Mesendoderm (in vitro differentiated cells): ENCODE results near the gene SYTL5.

Experiments used
- DNase-seq: peaks from one replicate; pipeline ENCODE4 v3.0.0; 2013
- H2AK5ac ChIP-seq: 2 replicates; pipeline ENCODE4 v1.6.1; 2013; ENCODE audit warnings: low read length, inconsistent platforms
- H2BK120ac ChIP-seq: 2 replicates; pipeline ENCODE4 v1.6.1; 2013; ENCODE audit warnings: low read depth, mild to moderate bottlenecking, low read length, moderate library complexity, mixed read lengths
- H2BK15ac ChIP-seq: replicated peaks from 2 replicates; pipeline ENCODE4 v1.6.1; 2013; ENCODE audit warnings: low read depth, mild to moderate bottlenecking, moderate library complexity
- H2BK5ac ChIP-seq: 2 replicates; pipeline ENCODE4 v1.6.1; 2013; ENCODE audit warnings: low read length, inconsistent platforms
- H3K18ac ChIP-seq: 2 replicates; pipeline ENCODE4 v1.6.1; 2013; ENCODE audit warnings: mild to moderate bottlenecking, low read length, mixed read lengths
- H3K23ac ChIP-seq: one replicate; pipeline ENCODE4 v1.6.1; 2013; ENCODE audit warnings: low read length
- H3K27ac ChIP-seq: 2 replicates; pipeline ENCODE4 v1.5.1; 2013; ENCODE audit warnings: low read depth, mild to moderate bottlenecking, inconsistent platforms, low read length, moderate library complexity
- H3K27me3 ChIP-seq: 2 replicates; pipeline ENCODE4 v1.6.1; 2013; ENCODE audit warnings: low read length, control low read depth, mild to moderate bottlenecking, inconsistent platforms; ENCODE audit not compliant: insufficient read depth, poor library complexity
- H3K36me3 ChIP-seq: 2 replicates; pipeline ENCODE4 v1.6.1; 2013; ENCODE audit warnings: low read length, inconsistent platforms; ENCODE audit not compliant: control insufficient read depth, insufficient read depth
- H3K4ac ChIP-seq: one replicate; pipeline ENCODE4 v1.6.1; 2013; ENCODE audit warnings: low read depth, mild to moderate bottlenecking, low read length, moderate library complexity
- H3K4me1 ChIP-seq: 2 replicates; pipeline ENCODE4 v1.6.1; 2013; ENCODE audit warnings: low read depth, low read length, inconsistent platforms; ENCODE audit not compliant: control insufficient read depth
- H3K4me2 ChIP-seq: 2 replicates; pipeline ENCODE4 v1.6.1; 2013; ENCODE audit warnings: low read length
- H3K4me3 ChIP-seq: 2 replicates; pipeline ENCODE4 v1.5.1; 2013; ENCODE audit warnings: mild to moderate bottlenecking, low read length
- H3K56ac ChIP-seq: one replicate; pipeline ENCODE4 v1.6.1; 2013; ENCODE audit warnings: low read length
- H3K79me1 ChIP-seq: 2 replicates; pipeline ENCODE4 v1.6.1; 2013; ENCODE audit warnings: low read length, inconsistent platforms
- H3K79me2 ChIP-seq: 2 replicates; pipeline ENCODE4 v1.6.1; 2013; ENCODE audit warnings: mild to moderate bottlenecking, low read length; ENCODE audit not compliant: control insufficient read depth, insufficient read depth
- H3K9ac ChIP-seq: 2 replicates; pipeline ENCODE4 v1.6.1; 2013; ENCODE audit warnings: low read length, inconsistent platforms
- H4K5ac ChIP-seq: one replicate; pipeline ENCODE4 v1.6.1; 2013; ENCODE audit warnings: low read length
- H4K8ac ChIP-seq: one replicate; pipeline ENCODE4 v1.6.1; 2013; ENCODE audit warnings: low read depth, mild to moderate bottlenecking, control low read depth, low read length, moderate library complexity
- WGBS: extraction: QIAGEN DNeasy Blood & Tissue Kit; methylation state at CpG from one replicate; pipeline ENCODE4 v1.1.7; 2013; ENCODE audit warnings: low lambda C conversion rate, missing lambda C conversion rate; ENCODE audit not compliant: insufficient coverage; ENCODE audit errors: extremely low coverage; 5-methylcytosine and 5-hydroxymethylcytosine counted together

Gene SYTL5

DNA sequence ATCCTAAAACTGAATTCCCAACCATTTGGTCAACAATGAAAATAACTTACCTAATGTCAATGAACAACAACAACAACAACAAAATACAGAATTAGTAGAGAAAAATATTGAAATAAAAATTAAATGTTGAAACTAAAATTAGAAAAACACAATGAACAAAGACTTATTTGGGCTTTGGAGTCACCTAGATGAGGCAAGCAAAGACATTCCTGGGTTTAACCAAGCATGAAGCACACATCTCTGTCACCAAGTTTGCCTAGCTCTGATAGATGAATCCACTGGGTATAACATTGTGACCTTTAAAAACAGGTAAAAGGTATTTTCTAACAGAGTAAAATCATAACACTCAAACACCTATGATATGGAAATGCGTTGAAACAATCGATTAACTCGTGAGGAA is 13.2 kb upstream of the SYTL5 start:
- Histone ChIP-seq H3K27ac (no peak overlapping the region), H3K56ac (no peak overlapping the region), H3K4me2 (no peak overlapping the region), H4K8ac (no peak overlapping the region), H2BK120ac (no peak overlapping the region), H3K79me1 (no peaks in the 10 kb centered on the region), H2BK15ac (no peak overlapping the region), H3K27me3 (no peaks in the 10 kb centered on the region), H2BK5ac (no peak overlapping the region), H2AK5ac (no peak overlapping the region), H3K36me3 (no peaks in the 10 kb centered on the region), H3K23ac (no peak overlapping the region), H4K5ac (no peak overlapping the region), H3K4ac (no peak overlapping the region), H3K9ac (no peak overlapping the region), H3K79me2 (no peaks in the 10 kb centered on the region), H3K4me3 (no peak overlapping the region), H3K4me1 (no peaks in the 10 kb centered on the region), H3K18ac (no peak overlapping the region)
- no CpG with 5 or more reads among the region's 3 CpGs for WGBS
- DNase-seq: no peak

DNA sequence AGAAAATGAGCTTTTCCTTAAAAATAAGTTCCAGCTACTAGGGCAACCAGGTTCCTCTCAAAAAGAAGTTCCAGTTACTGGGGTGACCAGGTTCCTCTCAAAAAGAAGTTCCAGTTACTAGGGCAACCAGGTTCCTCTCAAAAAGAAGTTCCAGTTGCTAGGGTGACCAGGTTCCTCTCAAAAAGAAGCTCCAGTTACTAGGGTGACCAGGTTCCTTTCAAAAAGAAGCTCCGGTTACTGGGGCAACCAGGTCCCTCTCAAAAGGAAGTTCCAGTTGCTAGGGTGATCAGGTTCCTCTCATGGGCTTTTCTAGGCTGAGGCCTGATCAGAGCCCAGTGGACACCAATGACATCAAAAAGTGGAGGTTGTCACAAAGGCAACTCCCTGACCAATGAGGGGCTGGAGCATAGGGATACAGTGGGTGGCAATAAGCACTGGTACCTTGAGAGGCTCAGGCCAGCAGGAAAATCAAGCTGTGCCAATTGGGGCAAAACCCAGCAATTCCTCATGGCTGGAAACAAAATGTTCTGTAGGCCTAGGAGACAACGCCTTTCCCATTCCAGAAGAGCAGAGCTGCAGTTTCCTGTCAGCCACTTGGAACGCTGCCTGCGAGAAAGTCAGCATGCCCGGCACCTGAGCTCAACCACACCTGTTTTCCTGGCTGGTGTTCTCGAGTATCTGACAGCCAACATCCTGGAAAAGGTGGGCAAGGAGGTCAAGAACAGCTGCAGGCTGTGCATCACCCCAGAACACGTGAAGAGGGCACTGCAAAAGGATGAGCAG is 12.3 kb upstream of the SYTL5 start:
- H3K4me3 ChIP-seq: no peak overlapping the region
- no peaks in the 10 kb centered on the region for H3K4me1 ChIP-seq
- no peak overlapping the region for H2BK15ac ChIP-seq
- H3K4ac ChIP-seq: no peak overlapping the region
- no peaks in the 10 kb centered on the region for H3K36me3 ChIP-seq
- H4K5ac ChIP-seq: no peak overlapping the region
- no peak overlapping the region for H2BK5ac ChIP-seq
- peak; percentile 96 for DNase-seq
- no peak overlapping the region for H3K18ac ChIP-seq
- no peak overlapping the region for H3K23ac ChIP-seq
- WGBS: no CpG with 5 or more reads among the region's 7 CpGs
- no peak overlapping the region for H4K8ac ChIP-seq
- H2BK120ac ChIP-seq: no peak overlapping the region
- H2AK5ac ChIP-seq: no peak overlapping the region
- no peak overlapping the region for H3K56ac ChIP-seq
- no peak overlapping the region for H3K4me2 ChIP-seq
- no peak overlapping the region for H3K27ac ChIP-seq
- no peaks in the 10 kb centered on the region for H3K27me3 ChIP-seq
- H3K79me1 ChIP-seq: no peaks in the 10 kb centered on the region
- H3K9ac ChIP-seq: no peak overlapping the region
- H3K79me2 ChIP-seq: no peaks in the 10 kb centered on the region

DNA sequence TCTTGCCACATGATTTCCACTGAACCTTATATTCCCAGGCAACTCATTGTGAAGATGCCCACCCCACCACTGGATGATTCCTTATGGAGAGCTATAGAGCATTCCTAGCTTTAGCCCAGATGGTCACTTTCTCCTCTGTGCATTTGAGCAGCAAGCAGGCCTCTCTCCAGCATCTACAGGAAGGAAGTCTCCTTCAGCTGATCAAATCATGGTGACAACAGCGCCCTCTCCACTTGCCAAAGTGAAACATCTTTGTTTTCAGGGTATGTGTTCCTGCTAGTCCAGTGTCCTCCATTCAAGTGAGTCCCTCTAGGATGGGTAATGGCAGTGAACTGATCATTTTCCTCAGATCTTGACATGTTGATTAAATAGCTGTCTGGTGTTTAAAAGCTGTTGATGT is 10.9 kb upstream of the SYTL5 start:
- peak; percentile 41 for DNase-seq
- no CpG with 5 or more reads among the region's 1 CpG for WGBS

DNA sequence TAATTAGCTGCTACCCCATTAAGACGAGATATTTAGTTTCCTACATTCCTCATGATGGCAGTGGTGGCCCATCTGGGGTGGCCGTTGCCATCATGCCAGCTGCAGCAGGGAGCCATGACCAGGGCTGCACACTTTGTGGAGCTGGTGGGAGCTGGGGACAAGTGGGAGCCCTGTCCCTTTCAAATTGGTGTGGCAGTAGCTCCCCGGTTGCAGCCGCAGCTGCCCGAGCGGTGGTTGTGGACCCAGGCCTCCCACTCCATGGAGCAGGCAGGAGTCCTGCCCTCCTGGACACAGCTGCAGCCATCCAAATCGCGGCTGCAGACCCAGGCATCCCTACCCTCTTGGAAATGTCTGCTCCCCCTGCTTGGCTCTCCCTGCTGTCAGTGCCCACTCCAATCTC is 9.3 kb upstream of the SYTL5 start:
- WGBS: no CpG with 5 or more reads among the region's 8 CpGs
- no peaks in the 10 kb centered on the region for H3K27me3 ChIP-seq
- H3K23ac ChIP-seq: no peak overlapping the region
- H4K8ac ChIP-seq: no peak overlapping the region
- no peak overlapping the region for H3K9ac ChIP-seq
- H2BK15ac ChIP-seq: no peak overlapping the region
- no peak overlapping the region for H2BK120ac ChIP-seq
- no peak overlapping the region for H3K4me3 ChIP-seq
- H3K4ac ChIP-seq: no peak overlapping the region
- no peaks in the 10 kb centered on the region for H3K4me1 ChIP-seq
- no peak overlapping the region for H2BK5ac ChIP-seq
- H2AK5ac ChIP-seq: no peak overlapping the region
- no peaks in the 10 kb centered on the region for H3K36me3 ChIP-seq
- H3K27ac ChIP-seq: no peak overlapping the region
- no peaks in the 10 kb centered on the region for H3K79me1 ChIP-seq
- no peaks in the 10 kb centered on the region for H3K79me2 ChIP-seq
- no peak overlapping the region for H3K18ac ChIP-seq
- H3K56ac ChIP-seq: no peak overlapping the region
- no peak overlapping the region for H4K5ac ChIP-seq
- no peak for DNase-seq
- no peak overlapping the region for H3K4me2 ChIP-seq

More for the DNA sequence above, 10.9 kb upstream of the SYTL5 start:
- no peak overlapping the region for H4K8ac ChIP-seq
- H3K79me2 ChIP-seq: no peaks in the 10 kb centered on the region
- no peak overlapping the region for H3K4me2 ChIP-seq
- H3K4ac ChIP-seq: peak overlapping the region; percentile 8
- no peak overlapping the region for H3K9ac ChIP-seq
- H3K36me3 ChIP-seq: no peaks in the 10 kb centered on the region
- no peak overlapping the region for H2AK5ac ChIP-seq
- no peak overlapping the region for H3K23ac ChIP-seq
- H2BK5ac ChIP-seq: no peak overlapping the region
- no peaks in the 10 kb centered on the region for H3K79me1 ChIP-seq
- H3K27me3 ChIP-seq: no peaks in the 10 kb centered on the region
- no peak overlapping the region for H2BK120ac ChIP-seq
- no peak overlapping the region for H3K4me3 ChIP-seq
- no peak overlapping the region for H3K56ac ChIP-seq
- H3K27ac ChIP-seq: no peak overlapping the region
- no peaks in the 10 kb centered on the region for H3K4me1 ChIP-seq
- H4K5ac ChIP-seq: no peak overlapping the region
- no peak overlapping the region for H2BK15ac ChIP-seq
- no peak overlapping the region for H3K18ac ChIP-seq

DNA sequence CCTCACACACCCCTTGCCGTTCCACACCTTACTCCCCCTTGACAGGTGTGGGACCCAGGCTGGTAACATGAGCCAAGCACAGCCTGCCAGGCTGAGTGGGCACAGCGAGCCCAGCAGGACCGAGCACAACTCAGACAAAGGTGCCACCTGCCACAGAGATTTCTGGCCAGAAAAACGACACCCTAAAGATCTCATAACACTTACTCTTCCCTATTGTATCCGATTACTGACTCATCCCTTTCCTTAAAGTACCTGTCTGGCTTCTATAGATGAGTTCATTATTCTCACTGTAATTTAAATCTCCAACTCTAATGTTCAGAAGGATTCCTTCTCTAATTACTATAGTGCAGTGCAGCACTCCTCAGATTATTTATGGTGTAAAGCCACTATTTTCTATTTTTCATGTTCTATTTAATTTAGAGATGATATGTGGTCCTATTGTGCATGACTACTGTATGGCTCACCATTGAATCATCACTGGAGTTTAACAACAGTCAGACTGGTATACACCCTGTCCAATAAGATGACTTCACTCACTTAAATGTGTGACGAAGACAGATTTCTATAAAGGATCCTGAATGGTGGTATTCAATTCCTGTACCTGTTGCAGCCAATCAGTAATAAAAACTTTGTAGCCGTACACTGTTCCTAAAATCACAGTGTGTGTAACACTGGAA is 7.6 kb upstream of the SYTL5 start:
- Histone ChIP-seq H3K4me1 (no peaks in the 10 kb centered on the region), H3K56ac (no peak overlapping the region), H3K27ac (no peak overlapping the region), H3K79me1 (no peaks in the 10 kb centered on the region), H3K79me2 (no peaks in the 10 kb centered on the region), H4K5ac (no peak overlapping the region), H2BK15ac (no peak overlapping the region), H2AK5ac (no peak overlapping the region), H3K27me3 (no peaks in the 10 kb centered on the region), H3K9ac (no peak overlapping the region), H3K4me3 (no peak overlapping the region), H3K18ac (no peak overlapping the region), H4K8ac (no peak overlapping the region), H3K4ac (no peak overlapping the region), H3K4me2 (no peak overlapping the region), H2BK5ac (no peak overlapping the region), H2BK120ac (no peak overlapping the region), H3K23ac (no peak overlapping the region), H3K36me3 (no peaks in the 10 kb centered on the region)
- no peak for DNase-seq
- whole genome bisulfite sequencing: no CpG with 5 or more reads among the region's 7 CpGs
